Stomach smooth muscle (tissue), 2 donors: ENCODE results near the gene MAGEA9B.
"Not testable (repeated sequence)": the region's sequence is repeated elsewhere in the genome, so short reads cannot be mapped to it uniquely, and the experiment has no call there.

Experiments
- H3K27ac ChIP-seq: one replicate; pipeline ENCODE4 v1.7.0; 2013; ENCODE audit warnings: mild to moderate bottlenecking, low read length, inconsistent platforms
- H3K27me3 ChIP-seq, 2 donors: one replicate each; pipeline ENCODE4 v1.7.0; 2013; ENCODE audit warnings: low read length in 2 of 2; ENCODE audit not compliant: insufficient read depth in 2 of 2, control insufficient read depth in 1 of 2
- H3K36me3 ChIP-seq, 2 donors: one replicate each; pipeline ENCODE4 v1.7.0; 2013; ENCODE audit warnings: low read length in 2 of 2; ENCODE audit not compliant: control insufficient read depth in 2 of 2, insufficient read depth in 2 of 2
- H3K4me1 ChIP-seq: one replicate; pipeline ENCODE4 v1.7.0; 2013; ENCODE audit warnings: low read length; ENCODE audit not compliant: control insufficient read depth, insufficient read depth
- H3K4me3 ChIP-seq, 2 donors: one replicate each; pipeline ENCODE4 v1.7.0; 2013; ENCODE audit warnings: low read length in 2 of 2
- H3K9ac ChIP-seq, 2 donors: one replicate each; pipeline ENCODE4 v1.7.0; 2013; ENCODE audit warnings: low read length in 2 of 2, mild to moderate bottlenecking in 1 of 2
- H3K9me3 ChIP-seq, 2 donors: one replicate each; pipeline ENCODE4 v1.7.0; 2013; ENCODE audit warnings: low read length in 2 of 2; ENCODE audit not compliant: control insufficient read depth in 2 of 2
- donor health status: healthy.
- donor health status: Pancreatic carcinoma.

The MAGEA9B gene

DNA sequence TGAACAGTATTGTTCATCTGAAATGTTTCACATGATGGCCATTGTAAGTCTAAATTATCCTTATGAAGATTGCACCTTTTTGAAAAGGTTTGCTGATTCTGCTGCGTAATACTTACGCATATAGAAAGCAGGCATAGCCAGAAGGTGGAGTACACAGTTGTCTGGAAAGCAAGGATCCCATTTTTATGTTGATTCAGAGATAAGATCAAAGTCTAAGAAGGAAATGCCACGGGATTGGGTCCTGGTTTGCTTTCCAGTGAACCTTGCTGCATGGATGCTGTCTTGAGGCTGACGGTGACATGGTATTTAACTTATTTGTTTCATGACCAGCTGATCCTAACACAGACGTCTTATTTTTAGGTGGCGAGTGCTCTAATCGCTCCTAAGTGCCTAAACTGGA is 15.5 kb downstream of the MAGEA9B start:
- H3K9me3 ChIP-seq = no peaks in the 10 kb centered on the region

DNA sequence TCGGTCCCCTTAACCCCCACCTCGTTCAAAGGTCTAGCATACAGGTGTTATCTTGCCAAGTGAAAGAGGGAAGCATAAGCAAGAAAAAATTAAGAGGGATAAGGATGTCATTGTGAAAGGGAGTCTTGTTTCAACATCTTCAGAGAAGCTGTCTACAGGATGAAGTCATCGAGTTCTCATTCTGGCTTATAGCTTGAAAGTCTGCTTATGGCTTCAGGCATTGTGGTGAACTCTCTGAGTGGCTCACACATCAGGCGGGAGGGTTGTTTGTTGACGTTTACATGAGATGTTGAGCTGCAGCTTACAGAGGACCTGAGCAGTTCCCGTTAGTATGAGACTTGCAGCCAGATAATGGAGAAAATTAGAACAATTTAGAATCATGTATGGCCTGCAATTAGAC is 16.6 kb downstream of the MAGEA9B start:
- Histone ChIP-seq H3K4me3 (no peak overlapping the region), H3K36me3 (no peaks in the 10 kb centered on the region), H3K27me3 (no peaks in the 10 kb centered on the region), H3K9ac (no peak overlapping the region), H3K27ac (no peak overlapping the region), H3K4me1 (peaks cover 5% of the 10 kb centered on the region), H3K9me3 (no peaks in the 10 kb centered on the region)

More for the DNA sequence above, 15.5 kb downstream of the MAGEA9B start:
- H3K9ac ChIP-seq = no peak overlapping the region
- no peak overlapping the region for H3K4me3 ChIP-seq
- H3K36me3 ChIP-seq = no peaks in the 10 kb centered on the region
- no peak overlapping the region for H3K27ac ChIP-seq
- H3K27me3 ChIP-seq = no peaks in the 10 kb centered on the region
- H3K4me1 ChIP-seq = peaks cover 5% of the 10 kb centered on the region

DNA sequence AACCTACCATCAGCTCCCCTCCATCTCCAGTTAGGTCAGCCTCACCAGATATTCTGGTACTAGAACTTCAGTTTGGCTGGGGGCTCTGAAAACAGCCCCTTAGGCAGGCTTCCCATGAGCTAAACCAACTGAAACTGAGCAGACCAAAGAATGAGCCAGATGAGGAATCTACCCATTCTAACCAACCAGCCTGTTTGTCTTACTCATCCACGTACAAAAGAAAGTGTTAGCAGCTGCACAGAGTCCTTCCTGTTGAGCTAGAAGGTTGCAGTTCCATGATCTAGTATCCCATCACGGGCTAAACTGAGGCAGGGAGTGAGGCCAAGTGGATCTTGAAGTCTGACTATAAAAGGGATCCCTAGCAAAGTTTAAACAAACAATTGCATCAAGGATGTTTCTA is 17.5 kb downstream of the MAGEA9B start:
- Histone ChIP-seq H3K27me3 (no peaks in the 10 kb centered on the region), H3K36me3 (no peaks in the 10 kb centered on the region), H3K9me3 (no peaks in the 10 kb centered on the region), H3K27ac (no peak overlapping the region), H3K9ac (no peak overlapping the region), H3K4me3 (no peak overlapping the region), H3K4me1 (peaks cover 5% of the 10 kb centered on the region)

DNA sequence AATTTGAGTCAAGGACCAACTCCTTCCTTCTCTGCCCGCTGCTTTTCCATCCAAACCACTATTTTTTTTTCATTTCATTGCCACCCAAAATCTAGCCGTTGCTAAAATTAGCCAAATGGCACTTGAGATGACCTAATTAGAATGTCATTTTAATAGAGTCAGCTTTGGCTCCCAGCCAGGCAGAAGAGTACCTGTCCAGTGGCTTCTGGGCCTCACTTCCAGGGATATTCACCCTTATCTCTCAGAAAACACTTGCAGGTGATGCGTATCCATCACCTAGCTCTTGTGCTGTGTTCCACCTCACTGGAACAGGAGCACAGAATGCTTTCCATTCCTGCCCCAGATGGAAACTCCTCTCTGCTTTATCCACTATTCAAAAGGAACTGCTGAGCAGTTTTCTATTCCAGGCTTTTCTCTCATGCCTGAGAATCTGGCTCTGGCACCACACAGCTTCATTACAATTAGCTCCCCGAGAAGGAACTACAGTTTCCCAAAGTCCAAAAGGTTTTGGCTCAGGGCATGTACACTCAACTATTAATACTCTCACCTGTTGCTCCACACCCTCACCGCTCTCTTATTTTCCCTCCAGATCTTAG is 18.5 kb downstream of the MAGEA9B start:
- no peaks in the 10 kb centered on the region for H3K36me3 ChIP-seq
- H3K9ac ChIP-seq = no peak overlapping the region
- H3K27ac ChIP-seq = no peak overlapping the region
- H3K27me3 ChIP-seq = no peaks in the 10 kb centered on the region
- no peaks in the 10 kb centered on the region for H3K9me3 ChIP-seq
- no peak overlapping the region for H3K4me3 ChIP-seq
- peaks cover 5% of the 10 kb centered on the region for H3K4me1 ChIP-seq

DNA sequence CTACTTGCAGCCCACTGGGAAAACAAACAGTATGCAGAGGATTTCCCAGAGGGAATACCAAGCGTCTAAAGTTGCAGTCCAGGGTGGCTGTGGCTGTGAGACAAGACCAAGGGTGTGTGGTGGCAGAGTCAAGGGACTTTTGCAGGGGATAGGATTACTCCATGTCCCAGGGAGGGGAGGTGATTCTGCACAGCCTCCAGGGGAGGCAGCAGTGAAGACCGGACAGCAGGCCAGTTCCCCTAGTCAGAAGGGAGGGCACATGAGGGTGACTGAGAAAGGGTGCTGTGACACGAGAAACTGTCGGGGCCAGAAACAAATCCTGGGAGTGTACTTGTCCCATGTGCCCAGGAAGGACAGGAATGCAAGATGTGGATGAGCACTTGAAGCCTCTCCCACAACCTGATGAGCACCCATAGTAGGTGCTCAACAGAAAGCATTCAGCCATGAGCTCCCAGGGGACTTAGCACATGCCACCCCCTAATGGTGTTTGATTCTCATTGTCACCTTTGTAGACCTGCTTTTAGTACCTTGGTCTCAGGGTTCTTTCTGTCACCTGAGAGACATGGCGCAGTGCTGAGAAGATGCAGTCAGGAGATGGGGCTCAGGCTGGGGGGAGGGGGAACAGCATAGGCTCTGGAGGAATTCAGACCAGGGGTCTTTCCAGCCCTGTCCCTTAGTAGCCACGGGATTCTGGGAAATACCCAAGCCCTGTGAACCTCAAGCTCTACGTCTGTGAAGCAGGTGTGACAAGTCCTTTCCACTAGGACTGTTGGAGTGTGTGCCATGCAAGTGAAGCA is 19.4 kb downstream of the MAGEA9B start:
- no peaks in the 10 kb centered on the region for H3K9me3 ChIP-seq
- no peaks in the 10 kb centered on the region for H3K36me3 ChIP-seq
- H3K4me3 ChIP-seq = no peak overlapping the region
- H3K4me1 ChIP-seq = peaks cover 5% of the 10 kb centered on the region
- no peak overlapping the region for H3K27ac ChIP-seq
- H3K9ac ChIP-seq = no peak overlapping the region
- H3K27me3 ChIP-seq = no peaks in the 10 kb centered on the region

DNA sequence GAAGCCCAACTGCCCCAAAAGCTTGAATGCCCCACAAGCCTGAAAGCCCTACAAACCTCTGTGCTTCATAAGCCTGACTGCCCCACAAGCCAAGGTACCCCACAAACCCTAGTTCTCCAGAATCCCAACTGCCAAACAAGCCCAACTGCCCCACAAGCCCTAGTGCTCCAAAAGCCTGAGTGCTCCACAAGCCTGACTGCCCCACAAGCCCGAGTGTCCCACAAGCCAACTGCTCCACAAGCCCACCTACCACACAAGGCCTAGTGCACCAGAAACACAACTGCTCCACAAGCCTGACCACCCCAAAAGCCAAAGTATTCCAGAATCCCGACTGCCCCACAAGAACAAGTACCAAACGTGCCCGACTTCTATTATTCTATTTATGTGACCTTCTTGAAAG is 23.9 kb downstream of the MAGEA9B start:
- H3K4me3 ChIP-seq = no peak overlapping the region
- no peak overlapping the region for H3K27ac ChIP-seq

DNA sequence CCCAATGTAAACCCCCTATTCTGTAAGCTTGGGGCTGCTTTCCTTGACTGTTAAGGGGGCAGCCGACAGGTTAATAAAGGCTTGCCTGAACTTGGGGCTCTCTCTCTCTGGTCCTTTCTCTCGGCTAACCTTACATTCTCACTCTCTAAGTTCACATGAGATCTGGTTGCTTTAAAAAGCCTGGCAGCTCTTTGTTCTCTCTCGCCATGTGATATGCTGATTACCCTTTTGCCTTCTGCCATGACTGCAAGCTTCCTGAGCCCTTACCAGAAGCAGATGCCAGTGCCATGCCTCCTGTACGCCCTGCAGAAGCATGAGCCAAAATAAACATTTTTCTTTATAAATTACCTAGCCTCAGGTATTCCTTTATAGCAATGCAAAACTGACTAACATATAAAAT is 32.0 kb downstream of the MAGEA9B start:
- H3K4me1 ChIP-seq, H3K27me3 ChIP-seq, H3K4me3 ChIP-seq, H3K27ac ChIP-seq, H3K9me3 ChIP-seq, H3K36me3 ChIP-seq, H3K9ac ChIP-seq: not testable (repeated sequence)

More for the DNA sequence above, 23.9 kb downstream of the MAGEA9B start:
- Histone ChIP-seq H3K4me1 (no peaks in the 10 kb centered on the region), H3K27me3 (no peaks in the 10 kb centered on the region), H3K36me3 (no peaks in the 10 kb centered on the region), H3K9ac (no peak overlapping the region), H3K9me3 (no peaks in the 10 kb centered on the region)

DNA sequence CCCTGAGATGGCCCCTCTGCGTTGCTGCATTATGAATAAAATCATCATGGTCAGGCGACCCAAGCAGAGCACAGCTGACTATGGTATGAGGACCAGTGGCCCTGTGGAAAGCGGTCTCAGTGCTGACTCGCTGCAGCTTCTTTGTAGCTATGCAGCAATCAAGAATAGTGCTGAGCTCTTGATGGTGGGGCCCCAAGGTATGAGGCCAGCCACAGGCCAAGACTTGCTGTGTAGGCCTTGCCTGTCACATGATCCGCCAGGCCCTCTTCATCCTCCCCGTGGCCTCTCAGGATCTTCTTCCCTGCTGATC is 35.4 kb downstream of the MAGEA9B start:
- not testable (repeated sequence) for H3K4me3 ChIP-seq, H3K27ac ChIP-seq, H3K27me3 ChIP-seq, H3K9me3 ChIP-seq, H3K9ac ChIP-seq, H3K4me1 ChIP-seq, H3K36me3 ChIP-seq

DNA sequence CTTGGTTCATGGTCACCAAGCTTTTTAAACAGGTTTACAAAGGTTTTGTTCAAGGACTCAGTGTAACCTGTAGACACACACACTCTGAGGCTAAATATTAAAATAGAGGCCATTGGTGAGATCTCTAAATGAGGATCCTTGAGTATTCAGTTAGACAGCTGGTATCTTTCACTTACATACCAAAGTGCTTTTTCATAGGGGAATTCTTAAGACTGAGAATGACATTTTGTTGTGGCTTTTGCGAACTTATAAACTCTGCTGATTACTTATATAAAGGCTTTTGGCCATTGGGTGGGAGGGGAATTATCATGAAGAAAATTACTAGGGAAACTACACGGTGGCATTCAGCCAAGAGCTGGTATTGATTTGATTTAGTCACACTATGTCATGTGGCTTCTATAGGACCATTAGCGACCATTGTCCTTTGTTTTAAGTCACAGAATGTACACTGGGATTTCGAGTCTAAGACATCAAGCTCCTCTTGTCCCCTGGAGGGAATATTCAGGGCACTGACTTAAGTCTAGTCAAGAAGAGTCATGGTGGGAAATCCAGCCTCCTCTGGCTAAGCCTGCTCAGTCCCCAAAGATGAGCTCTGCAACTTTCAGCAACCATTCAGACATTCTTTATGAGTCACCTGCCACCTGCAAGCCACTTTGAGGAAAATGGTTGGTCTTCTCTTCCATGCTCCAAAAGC is 35.9 kb downstream of the MAGEA9B start:
- not testable (repeated sequence) for H3K27me3 ChIP-seq, H3K4me1 ChIP-seq, H3K4me3 ChIP-seq, H3K9me3 ChIP-seq, H3K36me3 ChIP-seq, H3K9ac ChIP-seq, H3K27ac ChIP-seq

DNA sequence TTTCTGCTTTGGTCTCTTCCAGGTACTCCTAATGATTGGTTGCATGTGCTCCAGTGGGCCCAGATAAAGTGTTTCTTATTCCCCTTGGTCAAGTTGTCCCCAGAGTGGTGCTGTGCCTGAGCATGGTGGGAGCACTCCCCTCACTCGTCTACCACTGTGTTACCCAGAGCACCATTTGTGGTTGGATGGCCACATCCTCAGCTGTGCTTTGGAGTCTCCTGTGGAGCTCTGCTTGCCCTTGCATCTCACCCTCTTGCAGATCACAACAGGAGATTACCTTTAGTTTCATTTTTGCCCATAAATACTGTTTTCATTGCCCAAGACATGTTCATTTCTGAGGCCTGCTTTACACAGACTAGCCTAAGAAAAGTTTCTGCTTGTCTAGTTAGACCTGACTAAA is 36.8 kb downstream of the MAGEA9B start:
- H3K27me3 ChIP-seq, H3K4me1 ChIP-seq, H3K36me3 ChIP-seq, H3K27ac ChIP-seq, H3K4me3 ChIP-seq, H3K9me3 ChIP-seq, H3K9ac ChIP-seq: not testable (repeated sequence)

DNA sequence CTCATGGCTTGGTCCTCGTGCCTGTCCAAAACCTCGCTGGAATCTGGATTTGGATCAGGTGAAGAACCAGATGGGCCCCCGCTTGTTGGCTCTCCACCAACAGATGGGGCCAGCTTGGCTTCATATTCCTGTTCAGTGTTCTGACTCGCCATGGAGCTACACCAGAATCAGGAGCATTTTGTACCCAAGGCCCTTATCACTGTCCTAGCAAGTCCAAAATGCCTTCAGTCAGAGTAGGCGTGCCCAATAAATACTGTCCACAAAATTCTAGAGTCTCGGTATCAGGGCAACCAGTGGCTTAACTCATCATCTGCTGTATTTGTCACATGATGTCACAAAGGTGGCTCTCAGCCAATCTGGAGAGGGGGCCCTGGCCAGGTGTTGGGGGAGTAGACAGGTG is 37.6 kb downstream of the MAGEA9B start, which contains the start of gene HSFX3:
TSS of gene HSFX3 (minus strand) at position 224 of the 400 bp plus-strand sequence. CDS start at position 152, 72 bp downstream.
- H3K27me3 ChIP-seq, H3K9ac ChIP-seq, H3K9me3 ChIP-seq, H3K27ac ChIP-seq, H3K36me3 ChIP-seq, H3K4me3 ChIP-seq, H3K4me1 ChIP-seq: not testable (repeated sequence)
